Measurements from ENCODE around the gene MRTFB. TPM values are rescaled to one million over a fixed set of nuclear protein-coding genes. Genes with fewer than 3 reads are reported as not detected.

The MRTFB gene
- total and polyA plus RNA-seq, 2 of the 13 experiments (the other 11 are each of a cell fraction or from before 2014, with no cell fraction given): 11.4 to 14.0 TPM

GRCh38 chr16:14285513-14286367 lies 214.6 kb downstream of the MRTFB start (continued):
- TF ChIP-seq SP140L (CRISPR knock-in tag; IDR thresholded peaks at IDR 0.05; ENCODE audit: borderline replicate concordance): peak; percentile 96; the same call in 1 of the 2 replicates
- TF ChIP-seq TRAFD1 (CRISPR knock-in tag; IDR thresholded peaks at IDR 0.05; ENCODE audit: borderline replicate concordance): 0 out of 2 replicates have a peak, but pooled peaks have one; percentile 72
- TF ChIP-seq, protein P1, sequence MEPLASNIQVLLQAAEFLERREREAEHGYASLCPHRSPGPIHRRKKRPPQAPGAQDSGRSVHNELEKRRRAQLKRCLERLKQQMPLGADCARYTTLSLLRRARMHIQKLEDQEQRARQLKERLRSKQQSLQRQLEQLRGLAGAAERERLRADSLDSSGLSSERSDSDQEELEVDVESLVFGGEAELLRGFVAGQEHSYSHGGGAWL (CRISPR knock-in tag; IDR thresholded peaks at IDR 0.05): peak; percentile 94
- TF ChIP-seq KAT7 (CRISPR knock-in tag; IDR thresholded peaks at IDR 0.05; ENCODE audit: borderline replicate concordance): peak; percentile 94
- TF ChIP-seq, protein P2, sequence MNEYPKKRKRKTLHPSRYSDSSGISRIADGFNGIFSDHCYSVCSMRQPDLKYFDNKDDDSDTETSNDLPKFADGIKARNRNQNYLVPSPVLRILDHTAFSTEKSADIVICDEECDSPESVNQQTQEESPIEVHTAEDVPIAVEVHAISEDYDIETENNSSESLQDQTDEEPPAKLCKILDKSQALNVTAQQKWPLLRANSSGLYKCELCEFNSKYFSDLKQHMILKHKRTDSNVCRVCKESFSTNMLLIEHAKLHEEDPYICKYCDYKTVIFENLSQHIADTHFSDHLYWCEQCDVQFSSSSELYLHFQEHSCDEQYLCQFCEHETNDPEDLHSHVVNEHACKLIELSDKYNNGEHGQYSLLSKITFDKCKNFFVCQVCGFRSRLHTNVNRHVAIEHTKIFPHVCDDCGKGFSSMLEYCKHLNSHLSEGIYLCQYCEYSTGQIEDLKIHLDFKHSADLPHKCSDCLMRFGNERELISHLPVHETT (CRISPR knock-in tag; conservative IDR thresholded peaks at IDR 0.05): peak; percentile 85; the same call in 1 of the 2 replicates
- peak; percentile 88 for TF ChIP-seq ZNF777 (CRISPR knock-in tag; IDR thresholded peaks at IDR 0.05)
- peak; percentile 44 for TF ChIP-seq DPF2 (CRISPR knock-in tag; IDR thresholded peaks at IDR 0.05; ENCODE audit: borderline replicate concordance, low read depth)
- TF ChIP-seq PRMT3 (CRISPR knock-in tag; IDR thresholded peaks at IDR 0.05; ENCODE audit: borderline replicate concordance, low read depth): peak; percentile 75; the same call in 1 of the 2 replicates
- 0 out of 2 replicates have a peak, but pooled peaks have one; percentile 16 for TF ChIP-seq TFAP4 (IDR thresholded peaks at IDR 0.05; ENCODE audit: borderline replicate concordance, low read depth)
- no peak for TF ChIP-seq ZNF780A (CRISPR knock-in tag; IDR thresholded peaks at IDR 0.05)
- TF ChIP-seq, protein P3, sequence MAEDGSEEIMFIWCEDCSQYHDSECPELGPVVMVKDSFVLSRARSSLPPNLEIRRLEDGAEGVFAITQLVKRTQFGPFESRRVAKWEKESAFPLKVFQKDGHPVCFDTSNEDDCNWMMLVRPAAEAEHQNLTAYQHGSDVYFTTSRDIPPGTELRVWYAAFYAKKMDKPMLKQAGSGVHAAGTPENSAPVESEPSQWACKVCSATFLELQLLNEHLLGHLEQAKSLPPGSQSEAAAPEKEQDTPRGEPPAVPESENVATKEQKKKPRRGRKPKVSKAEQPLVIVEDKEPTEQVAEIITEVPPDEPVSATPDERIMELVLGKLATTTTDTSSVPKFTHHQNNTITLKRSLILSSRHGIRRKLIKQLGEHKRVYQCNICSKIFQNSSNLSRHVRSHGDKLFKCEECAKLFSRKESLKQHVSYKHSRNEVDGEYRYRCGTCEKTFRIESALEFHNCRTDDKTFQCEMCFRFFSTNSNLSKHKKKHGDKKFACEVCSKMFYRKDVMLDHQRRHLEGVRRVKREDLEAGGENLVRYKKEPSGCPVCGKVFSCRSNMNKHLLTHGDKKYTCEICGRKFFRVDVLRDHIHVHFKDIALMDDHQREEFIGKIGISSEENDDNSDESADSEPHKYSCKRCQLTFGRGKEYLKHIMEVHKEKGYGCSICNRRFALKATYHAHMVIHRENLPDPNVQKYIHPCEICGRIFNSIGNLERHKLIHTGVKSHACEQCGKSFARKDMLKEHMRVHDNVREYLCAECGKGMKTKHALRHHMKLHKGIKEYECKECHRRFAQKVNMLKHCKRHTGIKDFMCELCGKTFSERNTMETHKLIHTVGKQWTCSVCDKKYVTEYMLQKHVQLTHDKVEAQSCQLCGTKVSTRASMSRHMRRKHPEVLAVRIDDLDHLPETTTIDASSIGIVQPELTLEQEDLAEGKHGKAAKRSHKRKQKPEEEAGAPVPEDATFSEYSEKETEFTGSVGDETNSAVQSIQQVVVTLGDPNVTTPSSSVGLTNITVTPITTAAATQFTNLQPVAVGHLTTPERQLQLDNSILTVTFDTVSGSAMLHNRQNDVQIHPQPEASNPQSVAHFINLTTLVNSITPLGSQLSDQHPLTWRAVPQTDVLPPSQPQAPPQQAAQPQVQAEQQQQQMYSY (CRISPR knock-in tag; IDR thresholded peaks at IDR 0.05): peak; percentile 38
- no peak for TF ChIP-seq HOXA9 (CRISPR knock-in tag; IDR thresholded peaks at IDR 0.05; ENCODE audit: borderline replicate concordance)
- peak; percentile 59; the same call in 1 of the 2 replicates for TF ChIP-seq NRL (CRISPR knock-in tag; IDR thresholded peaks at IDR 0.05; ENCODE audit: borderline replicate concordance)
- TF ChIP-seq SIN3B (IDR thresholded peaks at IDR 0.05; ENCODE audit: low read length): peak; percentile 69; the same call in 1 of the 2 replicates
- TF ChIP-seq ZNF362 (CRISPR knock-in tag; IDR thresholded peaks at IDR 0.05; ENCODE audit: borderline replicate concordance): peak; percentile 90
- TF ChIP-seq RARA (CRISPR knock-in tag; IDR thresholded peaks at IDR 0.05): no peak
- TF ChIP-seq SOX5 (CRISPR knock-in tag; IDR thresholded peaks at IDR 0.05; ENCODE audit: borderline replicate concordance): peak; percentile 87

All from HepG2 (cell line).